HG03175 (cell line): ENCODE measurements around the gene MEDAG.
A peak's percentile ranks its signal among the peaks of the same experiment; 100 is the strongest.

Experiments
- ATAC-seq: cut with Tn5 transposase; IDR thresholded peaks from one replicate; pipeline ENCODE4 v1.9.1; 2021; ENCODE audit warnings: mild to moderate bottlenecking, moderate library complexity; ENCODE audit not compliant: unreplicated experiment

Gene MEDAG

DNA sequence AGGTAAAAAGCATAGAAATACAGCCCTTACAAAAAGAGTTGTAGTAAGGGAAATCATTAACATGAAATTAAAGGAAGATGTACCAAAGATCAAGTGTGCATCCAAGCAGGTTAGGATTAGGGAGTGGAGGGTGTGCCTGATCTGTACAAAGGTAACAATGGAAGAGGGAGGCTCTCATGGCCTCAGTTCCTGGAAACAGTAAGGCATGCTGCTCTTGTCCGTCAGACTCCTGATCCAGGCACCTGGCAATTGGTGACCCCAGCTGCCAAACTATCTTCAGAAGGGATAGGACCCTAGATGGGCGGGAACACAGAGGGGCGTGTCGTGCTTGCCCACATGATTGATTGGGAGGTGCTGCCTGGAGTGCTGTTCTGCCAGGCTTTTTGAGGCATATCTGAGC, 30.9 kb downstream of the MEDAG start:
- ATAC-seq = no peak

DNA sequence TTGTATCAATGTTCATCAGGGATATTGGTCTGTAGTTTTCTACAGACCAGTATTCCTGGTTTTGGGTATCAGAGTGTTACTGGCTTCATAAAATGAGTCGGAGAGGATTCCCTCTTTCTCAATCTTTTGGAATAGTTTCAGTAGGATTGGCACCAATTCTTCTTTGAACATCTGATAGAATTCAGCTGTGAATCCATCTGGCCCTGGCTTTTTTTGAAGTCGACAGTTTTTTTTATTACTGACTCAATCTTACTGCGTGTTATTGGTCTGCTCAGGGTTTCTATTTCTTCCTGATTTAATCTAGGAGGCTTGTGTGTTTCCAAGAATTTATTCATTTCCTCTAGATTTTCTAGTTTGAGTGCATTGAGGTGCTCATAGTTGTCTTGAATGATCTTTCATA, 37.8 kb downstream of the MEDAG start:
- no peak for ATAC-seq

DNA sequence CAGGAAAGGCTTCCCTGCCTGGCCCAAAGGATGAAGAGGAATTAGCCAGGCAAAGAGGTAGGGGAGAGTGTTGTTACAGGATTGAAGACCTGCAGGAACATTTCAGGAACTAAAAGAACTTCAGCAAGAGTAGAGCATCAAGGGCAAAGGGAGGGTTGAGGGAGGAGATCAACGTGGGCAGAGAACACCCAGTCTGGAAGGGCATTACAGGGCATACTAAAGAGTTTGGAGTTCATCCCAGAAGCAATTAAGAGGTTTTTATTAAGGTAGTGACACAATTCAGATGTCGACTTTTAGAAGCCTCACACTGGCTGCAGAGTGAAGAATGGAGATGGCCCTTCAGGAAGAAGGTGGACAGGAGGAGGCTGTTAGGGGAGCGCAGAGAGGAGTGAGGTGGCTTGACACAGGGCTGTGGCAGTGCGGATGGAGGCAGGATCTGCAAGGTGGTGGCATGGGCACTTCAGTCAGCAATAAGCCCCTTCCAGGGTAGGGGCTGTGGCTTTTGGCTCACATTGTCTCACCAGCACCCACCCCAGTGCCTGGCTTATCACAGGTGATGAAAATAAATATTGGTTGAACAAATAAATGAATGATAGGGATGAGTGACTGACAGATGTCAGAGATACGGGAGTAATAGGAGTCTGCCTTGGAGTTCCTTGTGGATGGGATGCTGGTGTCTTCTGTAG, 51.3 kb downstream of the MEDAG start:
- no peak for ATAC-seq

GRCh38 chr13:30959678-30960077, 53.6 kb downstream of the MEDAG start:
- ATAC-seq = no peak

- ATAC-seq = no peak
Observed at GRCh38 chr13:30963791-30964190, 57.7 kb downstream of the MEDAG start.

DNA sequence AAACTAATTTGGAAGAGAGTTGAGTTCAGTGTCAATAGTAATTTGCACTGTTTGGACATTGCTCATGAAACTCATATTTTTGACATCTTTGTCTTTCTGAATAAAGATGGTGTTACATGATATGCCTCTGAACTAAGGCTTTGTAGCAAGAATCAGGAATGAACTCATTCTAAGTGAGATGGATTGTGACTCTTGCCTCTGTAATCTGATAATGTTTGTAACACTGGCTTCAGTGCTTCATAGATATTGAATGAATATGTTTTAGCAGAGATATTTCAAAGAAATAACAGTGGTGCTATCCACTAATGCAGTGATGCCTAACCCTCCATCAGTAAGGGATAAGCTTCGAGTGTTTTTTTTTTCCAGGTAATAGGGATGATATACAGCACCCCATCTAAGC, 59.3 kb downstream of the MEDAG start:
- ATAC-seq = no peak

GRCh38 chr13:30966101-30966500, 60.0 kb downstream of the MEDAG start:
- ATAC-seq = no peak

GRCh38 chr13:30968846-30969245, 62.8 kb downstream of the MEDAG start:
- ATAC-seq = no peak

GRCh38 chr13:30971575-30971974, 65.5 kb downstream of the MEDAG start:
- no peak for ATAC-seq

DNA sequence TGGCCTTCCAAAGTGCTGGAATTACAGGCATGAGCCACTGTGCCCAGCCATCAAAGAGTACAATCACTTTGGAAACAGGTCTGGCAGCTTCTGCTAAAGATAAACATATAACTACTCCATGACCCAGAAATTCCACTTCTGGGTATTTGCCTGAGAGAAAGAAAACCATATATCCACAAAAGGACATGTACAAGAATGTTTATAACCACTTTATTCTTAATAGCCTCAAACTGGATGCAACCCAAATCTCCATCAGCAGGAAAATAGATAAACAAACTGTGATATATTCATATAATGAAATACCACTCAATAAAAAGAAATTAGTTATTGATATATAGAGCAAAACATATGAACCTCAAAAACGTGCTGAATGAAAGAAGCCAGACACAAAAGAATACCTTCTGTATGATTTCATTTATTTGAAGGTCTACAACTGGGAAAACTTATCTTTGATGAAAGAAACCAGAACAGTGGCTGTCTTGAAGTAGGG, 66.9 kb downstream of the MEDAG start:
- no peak for ATAC-seq

- peak; percentile 53 for ATAC-seq
Observed at GRCh38 chr13:30974350-30974749, 68.3 kb downstream of the MEDAG start.
